Hepatocyte (in vitro differentiated cells): ENCODE measurements around the gene PSMD5.

Experiments used
- CTCF ChIP-seq: fragments of 200-600 bp; sonication (generic); IDR thresholded peaks from 2 replicates; pipeline ENCODE4 v1.5.1; 2016; ENCODE audit warnings: antibody characterized with exemption, mild to moderate bottlenecking; ENCODE audit not compliant: poor library complexity
- EZH2 ChIP-seq: fragments of 200-600 bp; sonication (generic); IDR thresholded peaks from 2 replicates; pipeline ENCODE4 v1.6.1; 2016; ENCODE audit warnings: antibody characterized with exemption, mild to moderate bottlenecking, borderline replicate concordance

GRCh38 chr9:120837921-120838320 lies 4.8 kb downstream of the PSMD5 start:
- no peak for TF ChIP-seq CTCF
- no peak for TF ChIP-seq EZH2
